Amygdala (tissue), 56 donors: Measurements from ENCODE around the gene CAMSAP3.

Source experiments
- DNase-seq, 56 donors: peaks; one replicate each; lab custom pipeline; 2025; lab: John Stamatoyannopoulos, UW

Gene CAMSAP3

DNA sequence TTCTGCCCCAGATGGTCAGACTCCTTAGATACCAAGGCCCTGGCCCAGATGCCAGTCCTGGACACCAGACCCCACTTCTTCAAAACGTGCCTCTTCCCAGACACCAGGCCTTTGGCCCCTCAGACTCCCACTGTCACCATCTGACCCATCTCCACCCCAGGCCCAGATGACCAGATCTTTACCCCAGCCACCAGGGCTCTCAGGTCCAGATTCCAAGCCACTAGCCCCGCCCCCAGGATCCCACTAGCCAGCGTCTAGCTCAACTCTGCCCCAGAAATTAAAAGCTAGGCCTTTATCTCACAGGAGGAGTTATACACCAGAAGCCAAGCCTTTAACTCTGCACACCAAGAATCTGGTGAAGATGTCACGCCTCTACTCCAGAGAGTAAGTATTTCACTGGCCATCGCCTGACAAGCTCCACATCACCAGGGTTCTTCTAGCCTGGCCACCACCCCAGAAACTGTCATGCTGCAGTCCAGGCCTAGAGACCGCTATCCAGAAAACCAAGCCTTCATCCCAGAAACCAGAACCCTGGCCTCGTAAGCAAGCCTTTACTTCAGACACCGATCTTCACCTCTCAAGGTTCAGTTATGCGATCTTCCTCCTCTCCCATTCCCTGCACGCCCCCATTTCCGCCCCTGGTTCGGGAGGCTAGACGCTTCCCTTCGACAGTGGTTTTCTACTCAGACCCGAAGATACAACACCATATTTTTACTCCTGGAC is 33.1 kb downstream of the CAMSAP3 start:
- no peak for DNase-seq

- DNase-seq, result peak; percentile 81 to 99 (median 96)
Observed at GRCh38 chr19:7629347-7630054, 33.8 kb downstream of the CAMSAP3 start, which contains the start of the genes PET100 and XAB2. PET100 (plus strand) TSS chr19:7629793; CDS start chr19:7629834, 41 bp downstream. XAB2 (minus strand) TSS chr19:7629545; CDS start chr19:7629527, 18 bp downstream.

DNA sequence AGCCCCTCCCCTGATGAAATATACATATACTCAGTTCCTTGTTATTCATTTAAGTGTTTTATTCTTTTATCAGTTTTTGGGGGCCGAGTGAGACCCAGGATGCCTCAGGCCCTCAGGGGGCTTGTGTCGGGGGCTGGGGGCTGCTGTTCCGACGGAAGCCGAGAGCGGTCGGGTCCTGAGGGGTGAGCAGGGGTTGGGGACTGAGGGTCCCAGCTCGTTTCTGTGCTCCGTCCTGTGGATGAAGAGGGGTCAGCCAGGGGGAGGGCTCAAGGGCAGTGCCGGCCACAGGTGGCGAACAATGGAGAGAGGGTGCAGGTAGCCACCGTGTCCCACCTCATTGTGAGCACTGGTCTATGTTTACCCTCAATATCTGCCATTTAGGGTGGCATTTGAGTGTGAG is 35.9 kb downstream of the CAMSAP3 start:
- DNase-seq, result no peak

- no peak for DNase-seq
Observed at GRCh38 chr19:7632340-7633203, 36.9 kb downstream of the CAMSAP3 start.

- DNase-seq, result no peak
Observed at GRCh38 chr19:7633698-7634097, 38.0 kb downstream of the CAMSAP3 start, which contains the start of gene PCP2. PCP2 (minus strand) TSS chr19:7633719; CDS start chr19:7633457, 262 bp downstream.

GRCh38 chr19:7635670-7636069 is 40.0 kb downstream of the CAMSAP3 start:
- DNase-seq, result no peak

GRCh38 chr19:7636317-7636690 is 40.6 kb downstream of the CAMSAP3 start:
- no peak for DNase-seq

- peak in 5 of 56 donors; percentile 10 to 44 (median 28) for DNase-seq
Observed at GRCh38 chr19:7636691-7637373, 41.2 kb downstream of the CAMSAP3 start, which contains the start of gene STXBP2. STXBP2 (plus strand) TSS chr19:7637110; CDS start chr19:7637150, 40 bp downstream.

DNA sequence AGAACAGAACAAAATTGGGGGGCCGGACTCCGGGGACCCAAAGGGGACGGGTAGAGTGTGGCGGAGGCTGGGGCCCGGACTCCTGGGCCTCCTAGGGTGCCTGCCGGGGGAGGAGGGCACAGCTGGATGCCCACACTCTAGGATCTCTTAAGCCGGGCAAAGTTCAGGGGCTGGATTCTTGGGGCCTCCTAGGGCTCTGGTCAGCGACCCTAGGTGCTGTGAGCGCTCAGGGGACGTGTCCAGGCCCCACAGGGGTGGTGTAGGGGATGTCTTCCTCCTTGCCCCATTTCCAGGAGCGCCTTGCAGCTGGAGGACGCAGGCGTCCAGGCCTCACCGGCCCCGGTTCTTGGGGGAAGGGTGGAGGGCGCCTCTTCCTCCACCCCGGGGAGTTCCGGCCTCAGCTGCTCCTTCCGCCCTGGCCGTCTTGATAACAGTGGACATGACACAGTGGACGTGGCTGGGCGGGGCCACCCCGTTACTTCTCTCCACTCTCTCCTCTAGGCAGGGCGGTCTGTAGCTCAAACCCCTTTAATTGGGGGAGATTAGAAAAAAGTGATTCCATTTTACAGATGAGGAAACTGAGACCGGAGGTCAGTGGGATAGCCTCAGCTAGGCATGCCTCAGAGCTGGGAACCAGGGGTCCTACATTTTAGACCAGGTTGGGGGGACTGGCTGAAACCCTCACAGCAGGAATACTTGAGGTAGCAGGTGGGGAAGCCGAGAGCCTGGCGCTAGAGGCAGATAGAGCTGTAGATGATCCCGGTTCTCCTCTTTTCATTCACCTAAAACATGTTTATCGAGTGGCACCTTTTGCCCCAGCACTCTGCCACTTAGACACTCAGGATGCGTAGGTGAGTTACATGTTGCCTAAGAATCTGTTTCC is 42.0 kb downstream of the CAMSAP3 start:
- peak in 2 of 56 donors; percentile 6 to 20 for DNase-seq

GRCh38 chr19:7638802-7639465 is 43.3 kb downstream of the CAMSAP3 start:
- DNase-seq, result no peak

- DNase-seq, result no peak
Observed at GRCh38 chr19:7639863-7640348, 44.2 kb downstream of the CAMSAP3 start.

DNA sequence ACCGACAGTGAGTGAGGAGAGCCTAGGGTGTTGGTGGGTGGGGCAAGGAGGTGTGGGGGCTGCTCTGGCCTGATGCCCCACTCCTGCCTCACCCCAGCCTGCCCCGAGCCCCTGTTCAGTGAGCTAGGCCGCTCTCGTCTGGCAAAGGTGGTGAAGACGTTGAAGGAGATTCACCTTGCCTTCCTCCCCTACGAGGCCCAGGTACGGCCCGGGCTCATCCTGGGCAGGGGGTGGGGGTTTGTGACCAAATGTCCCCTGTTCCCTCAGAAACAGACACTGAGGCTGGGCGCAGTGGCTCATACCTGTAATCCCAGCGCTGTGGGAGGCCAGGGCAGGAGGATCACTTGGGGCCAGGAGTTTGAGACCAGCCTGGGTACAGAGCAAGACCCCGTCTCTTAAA is 45.1 kb downstream of the CAMSAP3 start:
- no peak for DNase-seq

- no peak for DNase-seq
Observed at GRCh38 chr19:7641290-7642276, 45.9 kb downstream of the CAMSAP3 start.

GRCh38 chr19:7642295-7643030 is 46.8 kb downstream of the CAMSAP3 start:
- no peak for DNase-seq

DNA sequence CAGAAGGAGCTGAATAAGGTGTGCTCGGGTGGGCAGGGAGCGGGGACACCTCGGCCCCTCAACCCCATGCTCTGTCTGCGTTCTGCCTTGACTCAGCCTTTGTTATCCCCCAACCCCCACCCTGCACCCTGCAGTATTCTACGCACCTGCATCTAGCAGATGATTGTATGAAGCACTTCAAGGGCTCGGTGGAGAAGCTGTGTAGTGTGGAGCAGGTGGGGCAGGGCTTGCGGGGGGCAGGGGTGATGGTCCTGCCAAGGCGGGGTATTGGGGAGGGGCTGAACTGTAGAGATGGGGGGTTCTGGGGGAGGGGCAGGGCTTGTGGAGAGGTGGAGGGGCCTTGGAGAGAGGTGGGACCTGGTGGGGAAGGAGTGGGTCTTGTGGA is 47.4 kb downstream of the CAMSAP3 start:
- DNase-seq, result no peak
